Fibroblast of mammary gland (primary cell): ENCODE results near the gene SUGCT.

Experiments used
- DNase-seq: peaks from one replicate; pipeline ENCODE4 v3.0.0-alpha.2; 2010; ENCODE audit warnings: low read depth
- H3K4me3 ChIP-seq: 2 replicates; pipeline ENCODE4 v1.5.1; 2011; ENCODE audit warnings: low read depth, mild to moderate bottlenecking, low read length, moderate library complexity; ENCODE audit not compliant: control insufficient read depth
- TF ChIP-seq, protein P1 (sequence below): conservative IDR thresholded peaks from 2 replicates; pipeline ENCODE4 v1.5.1; 2011; ENCODE audit warnings: low read depth, low read length, inconsistent platforms; ENCODE audit not compliant: control insufficient read depth, insufficient read depth

SUGCT gene

DNA sequence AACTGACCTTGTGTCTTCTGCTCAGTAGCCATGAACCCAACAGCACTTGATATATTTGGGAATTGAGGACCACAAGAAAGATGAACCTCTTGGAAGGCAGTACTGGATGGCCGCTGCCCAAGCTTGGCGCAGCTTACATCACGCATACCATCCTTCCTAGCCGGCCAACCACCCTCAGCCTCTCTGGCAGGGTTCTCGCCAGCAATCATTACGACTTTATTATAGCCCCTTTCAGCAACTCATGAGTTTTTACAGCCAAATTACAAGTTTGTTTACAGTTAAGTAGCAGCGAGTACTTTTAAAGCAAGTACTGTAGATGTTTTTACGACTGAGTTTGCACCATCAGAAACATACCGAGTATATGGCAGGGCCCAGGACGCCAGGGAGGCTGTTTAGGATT lies 769.1 kb downstream of the SUGCT start:
- no peak for DNase-seq
- H3K4me3 ChIP-seq, result no peak overlapping the region
- TF ChIP-seq, protein P1, sequence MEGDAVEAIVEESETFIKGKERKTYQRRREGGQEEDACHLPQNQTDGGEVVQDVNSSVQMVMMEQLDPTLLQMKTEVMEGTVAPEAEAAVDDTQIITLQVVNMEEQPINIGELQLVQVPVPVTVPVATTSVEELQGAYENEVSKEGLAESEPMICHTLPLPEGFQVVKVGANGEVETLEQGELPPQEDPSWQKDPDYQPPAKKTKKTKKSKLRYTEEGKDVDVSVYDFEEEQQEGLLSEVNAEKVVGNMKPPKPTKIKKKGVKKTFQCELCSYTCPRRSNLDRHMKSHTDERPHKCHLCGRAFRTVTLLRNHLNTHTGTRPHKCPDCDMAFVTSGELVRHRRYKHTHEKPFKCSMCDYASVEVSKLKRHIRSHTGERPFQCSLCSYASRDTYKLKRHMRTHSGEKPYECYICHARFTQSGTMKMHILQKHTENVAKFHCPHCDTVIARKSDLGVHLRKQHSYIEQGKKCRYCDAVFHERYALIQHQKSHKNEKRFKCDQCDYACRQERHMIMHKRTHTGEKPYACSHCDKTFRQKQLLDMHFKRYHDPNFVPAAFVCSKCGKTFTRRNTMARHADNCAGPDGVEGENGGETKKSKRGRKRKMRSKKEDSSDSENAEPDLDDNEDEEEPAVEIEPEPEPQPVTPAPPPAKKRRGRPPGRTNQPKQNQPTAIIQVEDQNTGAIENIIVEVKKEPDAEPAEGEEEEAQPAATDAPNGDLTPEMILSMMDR, result no peak

DNA sequence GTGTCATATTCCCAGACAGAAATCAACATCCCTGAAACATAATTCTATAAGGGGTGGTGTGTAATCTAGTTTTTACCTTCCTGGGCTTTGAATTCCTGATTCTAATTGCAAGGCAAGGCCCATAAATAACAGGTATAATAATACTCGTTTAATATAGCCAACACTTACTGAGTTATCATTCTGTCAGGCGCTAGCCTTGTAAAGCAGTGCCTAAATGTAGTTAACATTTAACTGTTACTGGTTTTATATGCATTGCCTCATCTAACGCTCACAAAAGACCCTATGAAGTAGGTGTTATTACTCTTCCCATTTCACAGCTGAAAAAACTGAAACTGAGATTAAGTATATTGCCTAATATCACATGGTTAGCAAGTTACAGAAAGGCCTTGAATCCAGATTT lies 772.5 kb downstream of the SUGCT start:
- H3K4me3 ChIP-seq, result no peak overlapping the region
- TF ChIP-seq, protein P1, result no peak
- no peak for DNase-seq

DNA sequence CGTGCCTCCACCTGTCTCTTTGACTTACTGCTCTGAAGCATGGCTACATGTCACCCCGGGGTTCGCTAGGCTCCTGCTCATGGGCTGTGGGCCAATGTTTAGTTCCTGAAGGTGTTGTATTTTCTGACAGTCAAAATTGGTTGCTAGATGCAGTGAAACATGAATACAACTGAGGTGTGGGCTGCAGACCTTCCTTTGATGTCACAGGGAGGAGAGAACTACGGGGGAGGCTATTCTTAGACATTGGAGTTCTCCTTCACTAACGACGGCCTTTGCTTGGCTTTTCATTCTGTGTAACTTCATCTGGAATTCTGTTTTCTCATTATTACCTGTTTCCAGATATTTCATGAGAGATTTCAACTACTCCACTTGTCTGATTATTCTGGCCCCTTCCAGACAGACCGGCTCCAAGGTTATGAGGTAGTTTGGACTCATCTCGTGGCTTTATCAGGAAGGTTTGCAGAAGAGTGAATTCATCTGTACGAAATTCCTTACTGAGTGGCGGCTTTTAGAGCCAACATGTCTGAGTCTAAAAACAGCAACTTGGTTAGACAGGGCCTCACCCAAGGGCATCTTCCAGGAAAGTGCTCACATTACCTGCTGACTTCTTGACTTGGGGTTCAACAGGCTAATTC lies 774.7 kb downstream of the SUGCT start:
- TF ChIP-seq, protein P1, result no peak
- no peak overlapping the region for H3K4me3 ChIP-seq
- DNase-seq, result no peak
